CD4-positive, alpha-beta T cell treated with Interleukin-17A for 1 hour (primary cell): ENCODE results near the gene NME8.

Experiments used
- DNase-seq: peaks from one replicate; pipeline ENCODE4 v3.0.0-alpha.2; 2020

The NME8 gene

GRCh38 chr7:37901890-37902524, 53.6 kb downstream of the NME8 start:
- DNase-seq = no peak

- DNase-seq = no peak
Observed at GRCh38 chr7:37908221-37908788, 59.9 kb downstream of the NME8 start.

- no peak for DNase-seq
Observed at GRCh38 chr7:37912756-37913155, 64.4 kb downstream of the NME8 start.

- DNase-seq = no peak
Observed at GRCh38 chr7:37915438-37915837, 67.0 kb downstream of the NME8 start.

- no peak for DNase-seq
Observed at GRCh38 chr7:37916017-37916672, 67.7 kb downstream of the NME8 start.

GRCh38 chr7:37916673-37917660, 68.6 kb downstream of the NME8 start, which contains the start of gene SFRP4:
Gene SFRP4 (minus strand): TSS chr7:37916817. CDS start chr7:37916537, 280 bp downstream.
- peak; percentile 11 for DNase-seq

GRCh38 chr7:37918526-37918925, 70.1 kb downstream of the NME8 start:
- DNase-seq = no peak

- DNase-seq = peak; percentile 36
Observed at GRCh38 chr7:37920305-37920848, 72.0 kb downstream of the NME8 start, which contains the start of gene EPDR1. Gene EPDR1 (plus strand): TSS chr7:37920640. CDS start chr7:37920940, 300 bp downstream.

GRCh38 chr7:37920849-37921805, 72.7 kb downstream of the NME8 start:
- no peak for DNase-seq

- no peak for DNase-seq
Observed at GRCh38 chr7:37921876-37922275, 73.5 kb downstream of the NME8 start.

- no peak for DNase-seq
Observed at GRCh38 chr7:37923996-37924395, 75.6 kb downstream of the NME8 start.

- no peak for DNase-seq
Observed at GRCh38 chr7:37924491-37925041, 76.2 kb downstream of the NME8 start.

- DNase-seq = no peak
Observed at GRCh38 chr7:37925620-37926019, 77.2 kb downstream of the NME8 start.

- DNase-seq = no peak
Observed at GRCh38 chr7:37927773-37928444, 79.5 kb downstream of the NME8 start.

GRCh38 chr7:37928878-37929277, 80.5 kb downstream of the NME8 start:
- DNase-seq = no peak

GRCh38 chr7:37930226-37930948, 82.0 kb downstream of the NME8 start:
- DNase-seq = no peak

- DNase-seq = no peak
Observed at GRCh38 chr7:37932543-37932942, 84.1 kb downstream of the NME8 start.

GRCh38 chr7:37933018-37933566, 84.7 kb downstream of the NME8 start:
- no peak for DNase-seq

- no peak for DNase-seq
Observed at GRCh38 chr7:37942934-37943610, 94.7 kb downstream of the NME8 start.
